Fibroblast of skin of left biceps (primary cell): ENCODE results near the gene IMP3.
A peak's percentile ranks its signal among the peaks of the same experiment; 100 is the strongest.
"Not testable (repeated sequence)": the region's sequence is repeated elsewhere in the genome, so short reads cannot be mapped to it uniquely, and the experiment has no call there.

ENCODE experiments used
- DNase-seq, 2 experiments: peaks; one replicate each; pipeline ENCODE4 v3.0.0-alpha.2; 2013; ENCODE audit warnings: low read depth in 2 of 2

Gene IMP3

GRCh38 chr15:75650908-75651809 is 11.1 kb upstream of the IMP3 start:
- no peak for DNase-seq

- DNase-seq: no peak
Measured at GRCh38 chr15:75649848-75650247, 9.8 kb upstream of the IMP3 start.

DNA sequence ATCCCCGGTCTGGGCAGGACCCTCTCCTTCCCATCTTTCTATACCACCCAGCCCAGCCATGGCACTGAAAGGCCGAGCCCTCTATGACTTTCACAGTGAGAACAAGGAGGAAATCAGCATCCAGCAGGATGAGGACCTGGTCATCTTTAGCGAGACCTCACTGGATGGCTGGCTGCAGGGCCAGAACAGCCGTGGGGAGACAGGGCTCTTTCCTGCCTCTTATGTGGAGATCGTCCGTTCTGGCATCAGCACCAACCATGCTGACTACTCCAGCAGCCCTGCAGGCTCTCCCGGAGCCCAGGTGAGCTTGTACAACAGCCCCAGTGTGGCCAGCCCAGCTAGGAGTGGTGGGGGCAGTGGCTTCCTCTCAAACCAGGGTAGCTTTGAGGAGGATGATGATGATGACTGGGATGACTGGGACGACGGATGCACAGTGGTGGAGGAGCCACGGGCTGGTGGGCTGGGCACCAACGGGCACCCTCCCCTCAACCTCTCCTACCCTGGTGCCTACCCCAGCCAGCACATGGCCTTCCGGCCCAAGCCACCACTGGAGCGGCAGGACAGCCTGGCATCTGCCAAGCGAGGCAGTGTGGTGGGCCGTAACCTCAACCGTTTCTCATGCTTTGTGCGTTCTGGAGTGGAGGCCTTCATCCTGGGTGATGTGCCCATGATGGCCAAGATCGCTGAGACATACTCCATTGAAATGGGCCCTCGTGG is 9.2 kb upstream of the IMP3 start:
- DNase-seq: no peak

DNA sequence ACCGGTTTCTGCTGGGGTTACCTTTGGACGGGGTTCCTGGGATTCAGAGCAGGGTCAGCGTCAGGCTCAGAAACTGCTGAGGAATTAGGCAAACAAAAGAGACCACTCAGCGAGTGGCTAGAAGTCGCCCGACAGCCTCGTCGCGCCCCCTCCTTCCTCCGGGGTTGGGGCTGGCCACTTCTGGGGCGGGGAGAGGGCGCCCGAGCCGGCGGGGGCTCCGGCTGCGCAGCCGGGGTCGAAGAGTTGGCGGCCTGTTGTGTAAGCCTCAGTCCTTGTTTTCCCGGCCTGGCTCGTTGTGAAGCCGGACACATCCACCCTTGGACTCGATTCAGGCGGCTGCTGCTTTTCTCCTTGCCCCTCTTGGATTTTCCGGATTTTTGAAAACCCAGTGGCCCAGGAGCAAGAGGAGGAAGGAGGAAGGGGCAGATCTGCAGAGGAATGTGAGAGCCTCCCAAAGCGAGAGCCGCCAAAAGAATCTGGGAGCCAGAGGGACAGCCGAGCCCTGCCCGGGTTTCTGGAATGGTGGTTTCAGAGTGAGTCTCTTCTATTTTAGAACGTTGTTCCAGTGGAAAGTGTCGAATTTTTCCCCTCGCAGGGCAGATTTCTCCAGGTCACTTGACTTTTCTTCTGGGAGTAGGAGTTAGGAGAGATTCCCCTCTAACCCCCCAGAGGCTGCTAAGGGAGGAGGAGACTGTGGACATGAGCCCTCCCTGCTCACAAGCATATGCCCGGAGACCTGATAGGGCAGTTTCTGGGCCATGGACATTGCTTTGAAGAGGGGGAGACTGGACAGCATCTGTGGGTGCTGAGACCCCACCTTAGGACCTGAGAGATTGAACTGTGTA is 8.4 kb upstream of the IMP3 start:
- no peak for DNase-seq

- peak in 1 of 2 experiments; percentile 56 for DNase-seq
Measured at GRCh38 chr15:75647370-75648155, 7.5 kb upstream of the IMP3 start, which contains the start of gene SNX33. SNX33 (plus strand) TSS chr15:75647912; CDS start chr15:75649103, 1,191 bp downstream.

DNA sequence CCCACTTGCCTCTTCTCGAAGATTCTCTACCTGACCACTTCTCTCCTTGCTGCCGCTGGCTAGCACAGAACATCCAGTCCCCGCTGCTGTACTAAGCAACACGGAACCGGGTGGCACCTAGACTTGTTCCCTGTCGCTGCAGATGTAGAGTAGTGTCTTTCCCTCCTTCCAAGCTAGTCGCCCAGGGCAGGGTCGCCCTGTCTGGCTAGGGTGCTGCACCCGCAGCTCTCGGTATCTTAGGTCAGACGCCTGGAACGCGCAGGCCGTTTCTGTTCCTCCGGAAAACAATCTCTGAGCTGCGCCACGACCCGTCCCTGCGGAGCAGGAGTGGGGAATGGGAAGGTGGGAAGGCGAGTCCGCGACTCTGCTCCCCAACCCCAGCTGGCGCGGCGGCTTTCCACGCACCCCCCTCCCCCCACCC is 6.9 kb upstream of the IMP3 start:
- DNase-seq: no peak

DNA sequence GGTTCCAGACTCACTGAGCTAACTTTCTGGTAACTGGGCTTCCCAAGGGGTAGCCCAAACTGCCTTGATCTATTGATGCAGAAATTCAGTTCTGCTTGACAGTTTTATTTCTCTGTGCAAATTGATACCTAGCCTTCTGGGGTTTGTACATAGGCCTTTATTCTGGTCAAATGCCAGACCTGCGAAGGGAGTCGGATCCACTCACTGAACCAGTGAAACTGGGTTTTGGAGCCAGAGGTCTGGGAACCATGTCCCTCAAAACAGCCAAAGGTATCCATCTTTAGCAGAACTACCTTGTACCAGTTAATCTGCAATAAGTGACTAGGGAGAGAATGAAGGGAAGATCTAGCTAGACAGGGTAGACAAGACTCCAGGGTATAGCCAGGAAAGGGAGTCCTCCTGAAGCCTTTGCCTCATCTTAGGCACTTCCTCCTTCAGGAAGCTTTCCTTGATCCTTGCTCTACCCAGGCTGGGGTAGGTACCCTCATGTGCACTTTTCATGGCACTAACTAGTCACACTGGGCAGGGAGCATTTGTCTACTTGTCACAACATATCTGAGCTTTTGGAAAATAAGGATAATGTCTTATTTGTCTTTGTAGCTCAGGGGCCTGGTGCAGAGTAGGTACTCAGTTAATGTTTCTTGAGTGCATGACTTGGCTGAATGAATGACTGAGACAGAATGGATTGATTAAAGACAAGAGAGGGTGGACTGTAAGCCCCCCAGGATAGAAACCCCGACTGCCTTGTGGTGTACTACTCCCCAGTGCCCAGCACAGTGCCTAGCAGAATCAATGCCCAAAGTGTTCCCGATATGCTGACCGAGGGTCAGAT is 6.3 kb upstream of the IMP3 start:
- DNase-seq: no peak

DNA sequence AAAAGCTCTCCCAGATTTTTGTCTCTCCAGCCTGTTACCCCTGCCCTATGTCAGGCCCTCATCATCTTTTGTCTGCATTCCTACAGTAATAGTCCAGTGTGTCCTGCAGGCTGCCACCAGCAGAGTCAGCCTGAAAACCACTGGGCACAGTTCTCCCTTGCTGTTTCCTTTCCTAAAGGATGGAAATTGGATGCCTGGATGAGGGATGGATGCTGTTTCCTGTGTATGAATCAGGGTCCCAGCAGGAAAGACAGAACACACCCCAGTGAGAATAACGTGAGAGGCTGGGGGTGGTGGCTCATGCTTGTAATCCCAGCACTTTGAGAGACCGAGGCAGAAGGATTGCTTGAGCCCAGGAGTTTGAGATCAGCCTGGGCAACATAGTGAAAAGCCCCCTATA is 4.4 kb upstream of the IMP3 start:
- no peak for DNase-seq

DNA sequence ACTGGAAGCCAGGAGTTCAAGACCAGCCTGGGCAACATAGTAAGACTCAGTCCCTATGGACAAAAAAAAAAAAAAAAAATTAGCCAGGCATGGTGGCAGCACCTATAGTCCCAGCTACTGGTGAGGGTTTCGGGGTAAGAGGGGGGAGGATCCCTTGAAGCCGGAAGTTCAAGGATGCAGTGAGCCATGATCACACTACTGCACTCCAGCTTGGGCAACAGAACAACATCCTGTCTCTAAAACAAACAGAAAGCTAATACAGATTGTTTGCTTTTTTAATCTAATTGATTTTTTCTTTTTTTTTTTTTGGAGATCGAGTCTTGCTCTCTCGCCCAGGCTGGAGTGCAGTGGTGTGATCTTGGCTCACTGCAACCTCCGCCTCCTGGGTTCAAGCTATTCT is 1.6 kb upstream of the IMP3 start:
- DNase-seq: no peak

DNA sequence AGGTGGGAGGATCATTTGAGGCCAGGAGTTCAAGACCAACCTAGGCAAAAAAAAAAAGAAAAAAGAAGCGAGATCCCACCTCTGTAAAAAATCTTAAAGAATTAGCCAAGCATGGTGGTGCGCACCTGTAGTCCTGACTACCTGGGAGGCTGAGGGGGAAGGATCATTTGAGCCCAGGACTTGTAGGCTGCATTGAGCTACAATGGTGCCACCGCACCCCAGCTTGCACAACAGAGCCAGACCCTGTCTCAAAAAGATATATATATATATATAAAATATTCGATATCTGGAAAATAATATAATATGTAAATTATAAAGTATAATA is 1.1 kb upstream of the IMP3 start:
- no peak for DNase-seq

DNA sequence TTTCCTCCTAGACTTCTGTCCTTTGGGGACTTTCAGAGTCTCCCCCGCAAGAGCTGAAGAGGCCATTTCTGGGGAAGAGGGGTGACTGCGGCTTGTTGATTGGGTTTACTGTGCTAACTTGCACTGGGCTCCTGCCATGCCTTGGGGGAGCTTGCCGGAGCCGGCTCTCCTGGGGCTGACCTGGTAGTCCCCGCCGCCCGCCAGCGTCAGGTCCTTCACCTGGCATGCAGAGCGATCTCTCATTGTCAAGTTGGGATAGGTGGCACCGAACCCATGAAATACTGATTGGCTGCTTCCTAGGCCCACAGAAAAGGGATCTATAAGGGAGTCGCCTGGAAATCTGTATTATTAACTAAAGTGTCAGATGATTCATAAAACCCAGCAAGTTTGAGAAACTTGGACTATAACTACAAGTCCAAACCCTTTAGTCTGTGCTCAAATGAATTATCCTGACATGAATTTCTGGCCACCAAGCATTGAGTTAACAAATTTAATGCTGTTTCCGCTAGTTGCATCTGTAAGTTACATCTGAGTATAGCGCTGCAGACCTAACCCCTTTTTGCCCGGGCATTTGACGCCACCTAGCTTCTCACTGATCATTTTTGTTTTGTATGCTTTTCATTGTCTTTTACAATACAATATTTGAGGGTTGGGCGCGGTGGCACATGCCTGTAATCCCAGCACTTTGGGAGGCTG is 607 bp upstream of the IMP3 start:
- DNase-seq: no peak

DNA sequence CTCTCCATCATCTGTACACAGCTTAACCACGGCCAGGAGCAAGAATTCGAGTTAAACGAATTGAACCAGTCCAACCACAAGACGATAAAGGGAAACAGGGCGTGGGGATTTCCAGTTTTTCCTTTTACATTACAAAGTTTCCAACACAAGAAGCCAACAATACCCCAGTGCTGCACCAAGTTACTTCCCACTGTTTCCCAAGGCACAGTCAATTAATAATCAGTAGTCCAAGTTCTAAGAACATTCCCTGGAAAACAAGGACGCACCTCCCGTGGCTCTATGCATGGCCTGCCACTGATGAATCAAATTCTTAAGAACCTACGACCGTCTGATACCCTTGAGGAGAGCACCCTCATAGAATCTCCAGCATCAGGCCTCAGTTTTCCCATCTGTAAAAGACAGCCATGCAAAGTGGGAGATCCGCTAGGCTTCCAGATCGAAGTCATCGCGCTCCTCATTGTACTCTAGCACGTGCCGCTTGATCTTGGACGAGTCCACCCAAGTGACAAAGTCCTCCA is 774 bp downstream of the IMP3 start:
- no peak for DNase-seq

- DNase-seq: no peak
Measured at GRCh38 chr15:75637245-75638009, 2.6 kb downstream of the IMP3 start.

DNA sequence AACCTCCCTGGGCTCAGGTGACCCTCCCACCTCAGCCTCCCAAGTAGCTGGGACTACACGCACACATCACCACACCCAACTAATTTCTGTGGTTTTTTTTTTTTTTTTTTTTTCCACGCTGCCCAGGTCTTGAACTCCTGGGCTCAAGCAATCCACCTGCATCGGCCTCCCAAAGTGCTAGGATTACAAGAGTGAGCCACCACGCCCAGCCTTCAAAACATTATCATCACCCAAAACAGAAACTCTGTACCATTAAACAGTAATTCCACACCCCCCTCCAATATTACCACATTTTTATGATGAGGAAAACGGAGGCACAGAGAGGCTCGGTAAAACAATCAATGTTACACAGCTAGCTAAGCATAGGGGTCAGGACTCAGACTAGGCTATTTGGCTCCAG is 4.0 kb downstream of the IMP3 start:
- DNase-seq: no peak

DNA sequence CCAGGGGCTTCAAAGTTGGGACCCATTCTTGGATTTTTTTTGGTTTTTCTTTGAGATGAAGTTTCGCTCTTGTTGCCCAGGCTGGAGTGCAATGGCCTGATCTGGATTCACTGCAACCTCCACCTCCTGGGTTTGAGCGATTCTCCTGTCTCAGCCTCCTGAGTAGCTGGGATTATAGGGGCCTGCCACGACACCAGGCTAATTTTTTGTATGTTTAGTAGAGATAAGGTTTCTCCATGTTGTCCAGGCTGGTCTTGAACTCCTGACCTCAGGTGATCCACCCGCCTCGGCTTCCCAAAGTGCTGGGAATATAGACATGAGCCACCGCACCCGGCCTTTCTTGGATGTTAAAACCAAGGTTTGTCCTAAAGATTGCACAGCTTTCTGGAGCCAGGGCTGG is 6.1 kb downstream of the IMP3 start:
- DNase-seq: not testable (repeated sequence)

- DNase-seq: no peak
Measured at GRCh38 chr15:75631935-75632334, 8.1 kb downstream of the IMP3 start.

DNA sequence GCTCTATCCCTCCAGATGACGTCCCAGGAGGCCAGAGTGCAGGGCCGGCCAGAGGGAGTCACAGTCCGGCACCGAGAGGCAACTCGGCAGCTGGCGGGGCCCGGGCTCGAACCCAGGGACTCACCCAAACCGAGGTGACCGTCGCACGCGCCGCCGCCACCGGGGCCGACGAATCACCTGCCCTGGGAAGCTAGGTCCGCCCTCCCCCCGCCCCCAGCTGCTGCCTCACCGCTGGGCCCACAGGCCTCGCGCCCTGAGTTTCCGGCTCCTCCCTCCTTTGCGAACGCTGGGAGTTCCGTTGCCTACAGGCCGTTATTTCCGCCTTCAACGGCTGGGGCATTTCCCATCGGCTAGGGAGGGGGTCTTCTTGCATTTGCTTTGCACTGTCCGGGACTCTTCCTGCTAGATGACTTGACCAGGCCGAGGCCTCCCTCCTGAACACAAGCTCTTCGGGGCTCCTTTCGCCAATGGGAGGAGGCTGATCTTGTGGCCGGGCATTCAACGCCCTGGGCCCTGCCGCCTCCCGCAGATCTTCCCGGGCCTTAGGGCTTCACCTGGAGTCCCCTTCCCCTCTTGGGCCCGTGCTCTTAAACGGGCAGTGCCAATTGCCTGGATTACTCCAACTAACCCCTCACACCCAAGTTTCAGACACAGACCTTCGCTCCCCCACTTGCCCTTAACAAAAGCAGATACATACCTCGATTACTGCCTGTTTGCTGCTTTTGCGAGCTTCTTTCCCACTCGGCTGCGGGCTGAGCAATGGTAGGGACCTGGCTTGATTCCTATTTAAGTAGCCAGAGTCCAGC is 14.3 kb downstream of the IMP3 start, which contains the start of gene SNUPN:
TSS of gene SNUPN (minus strand) at position 184 of the 806 bp plus-strand sequence. CDS start 4,674 bp downstream, outside the sequence.
- peak; percentile 72 to 79 for DNase-seq

DNA sequence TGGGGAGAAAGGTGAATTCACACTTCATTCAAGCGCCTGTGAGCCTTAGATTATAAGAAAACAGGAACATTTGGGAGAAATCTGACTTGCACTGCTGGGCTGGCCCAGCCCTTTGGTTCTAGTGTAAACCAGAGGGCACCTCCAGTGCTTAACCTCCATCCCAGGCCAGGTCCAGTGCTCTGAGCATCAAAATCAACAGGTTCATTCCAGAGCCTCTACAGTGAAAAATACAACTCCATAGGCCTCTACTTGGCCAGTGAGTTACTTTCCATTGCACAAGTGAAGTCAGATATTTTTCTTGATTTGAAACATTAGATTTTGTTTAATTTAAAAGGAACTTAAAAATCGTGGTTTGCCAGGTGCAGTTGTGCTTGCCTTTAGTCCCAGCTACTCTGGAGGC is 17.5 kb downstream of the IMP3 start:
- DNase-seq: no peak
